ENCODE results near the gene GOLPH3L.
"Not testable (repeated sequence)": the region's sequence is repeated elsewhere in the genome, so short reads cannot be mapped to it uniquely, and the experiment has no call there.

Gene GOLPH3L

GRCh38 chr1:150627826-150628410 is 69.0 kb downstream of the GOLPH3L start:
- Histone ChIP-seq H3K9me3 (ENCODE audit: control insufficient read depth, insufficient read depth, low read depth, low read length) (no peaks in the 10 kb centered on the region), H3K4me3 (ENCODE audit: low read depth, low read length) (peak overlapping the region; percentile 73), H3K4me1 (ENCODE audit: control insufficient read depth, insufficient read depth, low read length) (peaks cover 34% of the 10 kb centered on the region), H3K27ac (ENCODE audit: low read depth, low read length) (peak overlapping the region; percentile 67; the same call in 1 of the 2 replicates), H3K27me3 (ENCODE audit: control insufficient read depth, insufficient read depth, low read length) (no peaks in the 10 kb centered on the region), H3K36me3 (ENCODE audit: control insufficient read depth, insufficient read depth, low read length) (peaks cover 48% of the 10 kb centered on the region), H3K9ac (ENCODE audit: low read length) (peak overlapping the region; percentile 97)

GRCh38 chr1:150626150-150626549 is 70.8 kb downstream of the GOLPH3L start:
- Histone ChIP-seq H3K27ac (ENCODE audit: low read depth, low read length) (no peak overlapping the region), H3K4me3 (ENCODE audit: low read depth, low read length) (no peak overlapping the region), H3K4me1 (ENCODE audit: control insufficient read depth, insufficient read depth, low read length) (peaks cover 21% of the 10 kb centered on the region), H3K9ac (ENCODE audit: low read length) (no peak overlapping the region), H3K36me3 (ENCODE audit: control insufficient read depth, insufficient read depth, low read length) (peaks cover 62% of the 10 kb centered on the region), H3K27me3 (ENCODE audit: control insufficient read depth, insufficient read depth, low read length) (no peaks in the 10 kb centered on the region), H3K9me3 (ENCODE audit: control insufficient read depth, insufficient read depth, low read depth, low read length) (no peaks in the 10 kb centered on the region)

GRCh38 chr1:150624546-150624945 is 72.4 kb downstream of the GOLPH3L start:
- H3K36me3 ChIP-seq (ENCODE audit: control insufficient read depth, insufficient read depth, low read length): peaks cover 77% of the 10 kb centered on the region
- not testable (repeated sequence) for H3K27me3 ChIP-seq (ENCODE audit: control insufficient read depth, insufficient read depth, low read length); H3K4me3 ChIP-seq (ENCODE audit: low read depth, low read length); H3K9me3 ChIP-seq (ENCODE audit: control insufficient read depth, insufficient read depth, low read depth, low read length); H3K9ac ChIP-seq (ENCODE audit: low read length); H3K27ac ChIP-seq (ENCODE audit: low read depth, low read length)
- peaks cover 11% of the 10 kb centered on the region for H3K4me1 ChIP-seq (ENCODE audit: control insufficient read depth, insufficient read depth, low read length)

- not testable (repeated sequence) for H3K9me3 ChIP-seq (ENCODE audit: control insufficient read depth, insufficient read depth, low read depth, low read length); H3K27me3 ChIP-seq (ENCODE audit: control insufficient read depth, insufficient read depth, low read length); H3K27ac ChIP-seq (ENCODE audit: low read depth, low read length); H3K4me3 ChIP-seq (ENCODE audit: low read depth, low read length); H3K9ac ChIP-seq (ENCODE audit: low read length)
- H3K36me3 ChIP-seq (ENCODE audit: control insufficient read depth, insufficient read depth, low read length): peaks cover 81% of the 10 kb centered on the region
- peaks cover 11% of the 10 kb centered on the region for H3K4me1 ChIP-seq (ENCODE audit: control insufficient read depth, insufficient read depth, low read length)
These were observed 72.8 kb downstream of the GOLPH3L start for GRCh38 chr1:150624134-150624533.

GRCh38 chr1:150622303-150622975 is 74.5 kb downstream of the GOLPH3L start:
- peaks cover 91% of the 10 kb centered on the region for H3K36me3 ChIP-seq (ENCODE audit: control insufficient read depth, insufficient read depth, low read length)
- no peak overlapping the region for H3K4me3 ChIP-seq (ENCODE audit: low read depth, low read length)
- H3K9me3 ChIP-seq (ENCODE audit: control insufficient read depth, insufficient read depth, low read depth, low read length): no peaks in the 10 kb centered on the region
- no peak overlapping the region for H3K27ac ChIP-seq (ENCODE audit: low read depth, low read length)
- peaks cover 7% of the 10 kb centered on the region for H3K4me1 ChIP-seq (ENCODE audit: control insufficient read depth, insufficient read depth, low read length)
- no peak overlapping the region for H3K9ac ChIP-seq (ENCODE audit: low read length)
- no peaks in the 10 kb centered on the region for H3K27me3 ChIP-seq (ENCODE audit: control insufficient read depth, insufficient read depth, low read length)

DNA sequence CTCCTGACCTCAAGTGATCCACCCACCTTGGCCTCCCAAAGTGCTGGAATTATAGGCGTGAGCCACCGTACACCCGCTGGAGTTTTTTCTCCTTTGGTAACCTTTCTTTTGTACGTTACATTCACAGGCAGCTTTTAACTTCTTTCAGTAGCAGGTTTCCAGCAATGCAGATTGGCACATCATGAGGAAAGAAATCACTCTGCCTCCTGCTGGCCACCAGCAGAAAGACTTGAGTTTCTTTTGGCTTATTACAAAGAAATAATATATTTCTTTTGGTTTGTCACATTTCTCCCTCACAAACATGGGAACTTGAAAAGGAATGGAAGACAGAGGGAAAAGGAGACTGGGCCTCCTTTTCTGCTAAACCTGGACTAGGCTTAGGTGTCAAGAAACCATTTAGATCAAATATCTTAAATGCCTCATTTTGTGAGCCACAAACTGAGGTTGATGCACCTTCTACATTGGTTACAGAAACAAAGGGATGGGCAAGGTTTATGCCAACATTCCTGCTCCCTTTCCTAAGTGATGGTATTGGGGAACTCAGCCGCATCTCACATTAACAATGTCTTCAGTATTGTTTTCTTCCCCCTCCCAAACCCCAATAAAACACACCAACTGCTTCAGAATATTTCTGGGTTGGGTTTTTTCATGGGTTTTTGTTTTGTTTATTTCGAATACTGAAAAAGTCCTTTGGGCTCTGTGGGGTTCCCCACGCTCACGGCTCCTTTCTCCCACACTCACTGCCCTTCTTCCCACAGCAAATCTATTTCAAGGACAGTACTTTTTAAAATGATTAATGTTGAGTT is 75.3 kb downstream of the GOLPH3L start:
- H3K27ac ChIP-seq (ENCODE audit: low read depth, low read length): no peak overlapping the region
- peaks cover 91% of the 10 kb centered on the region for H3K36me3 ChIP-seq (ENCODE audit: control insufficient read depth, insufficient read depth, low read length)
- no peaks in the 10 kb centered on the region for H3K27me3 ChIP-seq (ENCODE audit: control insufficient read depth, insufficient read depth, low read length)
- no peak overlapping the region for H3K9ac ChIP-seq (ENCODE audit: low read length)
- H3K9me3 ChIP-seq (ENCODE audit: control insufficient read depth, insufficient read depth, low read depth, low read length): no peaks in the 10 kb centered on the region
- H3K4me1 ChIP-seq (ENCODE audit: control insufficient read depth, insufficient read depth, low read length): peaks cover 7% of the 10 kb centered on the region
- no peak overlapping the region for H3K4me3 ChIP-seq (ENCODE audit: low read depth, low read length)

GRCh38 chr1:150620919-150621318 is 76.0 kb downstream of the GOLPH3L start:
- Histone ChIP-seq H3K4me3 (ENCODE audit: low read depth, low read length) (no peak overlapping the region), H3K27ac (ENCODE audit: low read depth, low read length) (no peak overlapping the region), H3K36me3 (ENCODE audit: control insufficient read depth, insufficient read depth, low read length) (peaks cover 90% of the 10 kb centered on the region), H3K9ac (ENCODE audit: low read length) (no peak overlapping the region), H3K27me3 (ENCODE audit: control insufficient read depth, insufficient read depth, low read length) (no peaks in the 10 kb centered on the region), H3K9me3 (ENCODE audit: control insufficient read depth, insufficient read depth, low read depth, low read length) (no peaks in the 10 kb centered on the region), H3K4me1 (ENCODE audit: control insufficient read depth, insufficient read depth, low read length) (peaks cover 7% of the 10 kb centered on the region)

- Histone ChIP-seq H3K36me3 (ENCODE audit: control insufficient read depth, insufficient read depth, low read length) (peaks cover 90% of the 10 kb centered on the region), H3K27ac (ENCODE audit: low read depth, low read length) (no peak overlapping the region), H3K4me1 (ENCODE audit: control insufficient read depth, insufficient read depth, low read length) (peaks cover 7% of the 10 kb centered on the region), H3K27me3 (ENCODE audit: control insufficient read depth, insufficient read depth, low read length) (no peaks in the 10 kb centered on the region), H3K9me3 (ENCODE audit: control insufficient read depth, insufficient read depth, low read depth, low read length) (no peaks in the 10 kb centered on the region), H3K9ac (ENCODE audit: low read length) (no peak overlapping the region), H3K4me3 (ENCODE audit: low read depth, low read length) (no peak overlapping the region)
These were observed 77.1 kb downstream of the GOLPH3L start for GRCh38 chr1:150619576-150620509.

- H3K27me3 ChIP-seq (ENCODE audit: control insufficient read depth, insufficient read depth, low read length): no peaks in the 10 kb centered on the region
- peaks cover 6% of the 10 kb centered on the region; the same call in 1 of the 2 replicates for H3K4me1 ChIP-seq (ENCODE audit: control insufficient read depth, insufficient read depth, low read length)
- no peak overlapping the region for H3K4me3 ChIP-seq (ENCODE audit: low read depth, low read length)
- peak overlapping the region; percentile 51; the same call in 1 of the 2 replicates for H3K27ac ChIP-seq (ENCODE audit: low read depth, low read length)
- peak overlapping the region; percentile 42 for H3K9ac ChIP-seq (ENCODE audit: low read length)
- H3K36me3 ChIP-seq (ENCODE audit: control insufficient read depth, insufficient read depth, low read length): peaks cover 78% of the 10 kb centered on the region
- H3K9me3 ChIP-seq (ENCODE audit: control insufficient read depth, insufficient read depth, low read depth, low read length): no peaks in the 10 kb centered on the region
These were observed 81.4 kb downstream of the GOLPH3L start for GRCh38 chr1:150615346-150616201.

Data from HUES6 (cell line).